SK-N-SH treated with all-trans-retinoic acid at 6 μM for 48 hours (cell line): Measurements from ENCODE around the gene TLL2.

ENCODE experiments used
- BACH2 ChIP-seq: fragments of 250-450 bp; sonication (Bioruptor Pico); IDR thresholded peaks from 2 replicates; pipeline ENCODE4 v1.9.0; 2021; ENCODE audit warnings: mild to moderate bottlenecking, borderline replicate concordance
- GLIS3 ChIP-seq: fragments of 250-450 bp; sonication (Bioruptor Pico); IDR thresholded peaks from 2 replicates; pipeline ENCODE4 v1.5.0; 2020; ENCODE audit warnings: mild to moderate bottlenecking, moderate library complexity
- ISL1 ChIP-seq: fragments of 250-450 bp; sonication (Bioruptor Pico); IDR thresholded peaks from 2 replicates; pipeline ENCODE4 v2.1.2; 2022; ENCODE audit warnings: mild to moderate bottlenecking, moderate library complexity
- OSR1 ChIP-seq: fragments of 250-450 bp; sonication (Bioruptor Pico); IDR thresholded peaks from 2 replicates; pipeline ENCODE4 v1.8.0; 2022; ENCODE audit warnings: moderate library complexity, mild to moderate bottlenecking, inconsistent platforms
- PATZ1 ChIP-seq: fragments of 250-450 bp; sonication (Bioruptor Pico); IDR thresholded peaks from 2 replicates; pipeline ENCODE4 v1.8.0; 2020; ENCODE audit warnings: mild to moderate bottlenecking, moderate library complexity, borderline replicate concordance
- PPARA ChIP-seq: fragments of 250-450 bp; sonication (Bioruptor Pico); IDR thresholded peaks from 2 replicates; pipeline ENCODE4 v1.5.0; 2020; ENCODE audit warnings: mild to moderate bottlenecking, borderline replicate concordance
- RARB ChIP-seq: fragments of 250-450 bp; sonication (Bioruptor Pico); IDR thresholded peaks from 2 replicates; pipeline ENCODE4 v1.8.0; 2021; ENCODE audit warnings: mild to moderate bottlenecking, moderate library complexity
- ZFP3 ChIP-seq: fragments of 250-450 bp; sonication (Bioruptor Pico); IDR thresholded peaks from 2 replicates; pipeline ENCODE4 v1.5.0; 2020; ENCODE audit warnings: mild to moderate bottlenecking, moderate library complexity
- ZFP30 ChIP-seq: fragments of 450-650 bp; formaldehyde crosslinking; IDR thresholded peaks from 2 replicates; pipeline ENCODE4 v1.5.0; 2022; ENCODE audit warnings: mild to moderate bottlenecking, moderate library complexity
- ZNF565 ChIP-seq: fragments of 450-650 bp; formaldehyde crosslinking; conservative IDR thresholded peaks from 2 replicates; pipeline ENCODE4 v1.5.0; 2020; ENCODE audit warnings: low read depth, mild to moderate bottlenecking, moderate library complexity

GRCh38 chr10:96390460-96390864 is 123.3 kb downstream of the TLL2 start:
- TF ChIP-seq PATZ1 (CRISPR knock-in tag) (no peak), RARB (CRISPR knock-in tag) (no peak), ZFP3 (no peak), PPARA (CRISPR knock-in tag) (no peak), ZNF565 (CRISPR knock-in tag) (no peak), ISL1 (CRISPR knock-in tag) (no peak), GLIS3 (CRISPR knock-in tag) (no peak), OSR1 (no peak), BACH2 (no peak), ZFP30 (CRISPR knock-in tag) (no peak)
